H1 (cell line): ENCODE data around the gene BCL2.

ENCODE experiments used
- ASH2L ChIP-seq: fragments of 200-600, 300-600 bp; sonication (generic); IDR thresholded peaks from one replicate; pipeline ENCODE4 v1.7.1; 2017; ENCODE audit warnings: low read length
- BCL11A ChIP-seq, 2 experiments: IDR thresholded peaks; one replicate each; pipeline ENCODE4 v1.6.1; 2011; ENCODE audit warnings: low read depth in 2 of 2, low read length in 2 of 2, mild to moderate bottlenecking in 2 of 2
- CBX5 ChIP-seq: fragments of 300-800, 300-1000 bp; sonication (generic); IDR thresholded peaks from 2 replicates; pipeline ENCODE4 v1.7.1; 2016; ENCODE audit warnings: antibody characterized with exemption, low read length, low read depth
- FOSL1 ChIP-seq: IDR thresholded peaks from 2 replicates; pipeline ENCODE4 v1.6.1; 2011; ENCODE audit warnings: mild to moderate bottlenecking, low read depth, low read length, moderate library complexity; ENCODE audit not compliant: insufficient read depth
- KDM1A ChIP-seq: fragments of 200-600, 300-600 bp; sonication (generic); IDR thresholded peaks from 2 replicates; pipeline ENCODE4 v1.7.1; 2016; ENCODE audit warnings: mild to moderate bottlenecking, low read length, borderline replicate concordance
- POLR2A ChIP-seq, 2 experiments: IDR thresholded peaks; 1 replicate in 1 of 2; 2 replicates in 1 of 2; pipeline ENCODE4 v1.6.1; 2011; ENCODE audit warnings: low read depth in 2 of 2, low read length in 2 of 2, mild to moderate bottlenecking in 2 of 2; ENCODE audit errors: control extremely low read depth in 1 of 2
- RBBP5 ChIP-seq: IDR thresholded peaks from 2 replicates; pipeline ENCODE4 v1.7.1; 2012; ENCODE audit warnings: low read depth, mild to moderate bottlenecking, inconsistent platforms, low read length, moderate library complexity, borderline replicate concordance
- RXRA ChIP-seq: IDR thresholded peaks from 2 replicates; pipeline ENCODE4 v1.6.1; 2011; ENCODE audit warnings: low read depth, mild to moderate bottlenecking, low read length, moderate library complexity; ENCODE audit not compliant: insufficient read depth
- TAF1 ChIP-seq: IDR thresholded peaks from 2 replicates; pipeline ENCODE4 v1.6.1; 2011; ENCODE audit warnings: mild to moderate bottlenecking, low read depth, low read length
- TAF7 ChIP-seq: optimal IDR thresholded peaks from 2 replicates; pipeline ENCODE3; 2011; ENCODE audit warnings: low read depth, mild to moderate bottlenecking, inconsistent platforms, low read length, moderate library complexity, borderline replicate concordance
- TF ChIP-seq, protein P1 (sequence below), 3 experiments: IDR thresholded peaks; 1 replicate in 2 of 3; 2 replicates in 1 of 3; pipeline versions ENCODE4 v1.5.1 to v1.6.1; 2011; ENCODE audit warnings: low read length in 3 of 3, mild to moderate bottlenecking in 3 of 3, inconsistent platforms in 2 of 3, low read depth in 1 of 3, moderate library complexity in 1 of 3; ENCODE audit not compliant: insufficient read depth in 1 of 3; ENCODE audit errors: control extremely low read depth in 1 of 3

DNA sequence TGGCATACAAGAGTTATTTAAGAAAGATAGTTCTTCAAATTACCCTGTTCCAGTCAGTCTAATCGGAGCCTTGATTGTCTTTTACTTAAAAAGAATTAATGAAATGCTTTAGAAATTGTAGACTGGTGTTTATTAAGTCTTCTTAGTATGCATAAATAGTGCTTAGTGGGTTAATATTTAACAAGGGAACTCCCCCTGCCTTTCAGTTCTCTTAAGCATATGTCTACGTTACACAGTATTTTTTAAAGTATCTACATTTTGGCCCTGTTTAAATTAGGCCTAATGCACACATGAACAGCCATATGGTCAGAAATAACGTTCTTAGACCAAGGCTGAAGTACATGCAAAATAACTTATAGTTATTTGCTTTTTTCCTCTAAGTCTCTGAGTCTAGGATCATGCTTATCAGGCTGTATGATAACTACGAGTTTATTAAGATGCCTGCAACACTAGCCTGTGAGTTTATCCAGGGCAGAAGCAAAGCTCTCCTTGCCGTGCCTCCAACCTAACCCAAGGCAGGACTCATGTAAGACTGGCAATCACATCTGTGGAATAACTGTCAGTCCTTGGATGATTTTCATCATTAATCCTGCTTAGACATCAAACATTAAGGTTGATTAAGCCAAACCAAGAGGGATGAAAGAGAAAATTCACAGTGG lies 6.7 kb downstream of the BCL2 start:
- TF ChIP-seq, protein P1, sequence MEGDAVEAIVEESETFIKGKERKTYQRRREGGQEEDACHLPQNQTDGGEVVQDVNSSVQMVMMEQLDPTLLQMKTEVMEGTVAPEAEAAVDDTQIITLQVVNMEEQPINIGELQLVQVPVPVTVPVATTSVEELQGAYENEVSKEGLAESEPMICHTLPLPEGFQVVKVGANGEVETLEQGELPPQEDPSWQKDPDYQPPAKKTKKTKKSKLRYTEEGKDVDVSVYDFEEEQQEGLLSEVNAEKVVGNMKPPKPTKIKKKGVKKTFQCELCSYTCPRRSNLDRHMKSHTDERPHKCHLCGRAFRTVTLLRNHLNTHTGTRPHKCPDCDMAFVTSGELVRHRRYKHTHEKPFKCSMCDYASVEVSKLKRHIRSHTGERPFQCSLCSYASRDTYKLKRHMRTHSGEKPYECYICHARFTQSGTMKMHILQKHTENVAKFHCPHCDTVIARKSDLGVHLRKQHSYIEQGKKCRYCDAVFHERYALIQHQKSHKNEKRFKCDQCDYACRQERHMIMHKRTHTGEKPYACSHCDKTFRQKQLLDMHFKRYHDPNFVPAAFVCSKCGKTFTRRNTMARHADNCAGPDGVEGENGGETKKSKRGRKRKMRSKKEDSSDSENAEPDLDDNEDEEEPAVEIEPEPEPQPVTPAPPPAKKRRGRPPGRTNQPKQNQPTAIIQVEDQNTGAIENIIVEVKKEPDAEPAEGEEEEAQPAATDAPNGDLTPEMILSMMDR (IDR thresholded peaks at IDR 0.05; ENCODE audit: control extremely low read depth in 1 of 3, insufficient read depth in 1 of 3, low read depth in 1 of 3, low read length in 3 of 3) = no peak
- TF ChIP-seq ASH2L (no peak), FOSL1 (no peak), BCL11A (IDR thresholded peaks at IDR 0.05; ENCODE audit: low read depth in 2 of 2, low read length in 2 of 2) (no peak), KDM1A (no peak), RXRA (no peak), TAF7 (no peak), POLR2A (IDR thresholded peaks at IDR 0.05; ENCODE audit: control extremely low read depth in 1 of 2, low read depth in 2 of 2, low read length in 2 of 2) (no peak), TAF1 (no peak), RBBP5 (no peak), CBX5 (no peak)
